HL-60 (cell line): ENCODE measurements around the gene HOXD11.

ENCODE experiments used
- SPI1 ChIP-seq: IDR thresholded peaks from 2 replicates; pipeline ENCODE4 v1.6.1; 2012; ENCODE audit warnings: low read depth, mild to moderate bottlenecking, borderline replicate concordance
- TF ChIP-seq, protein P1 (sequence below): IDR thresholded peaks from one replicate; pipeline ENCODE4 v1.5.1; 2011; ENCODE audit warnings: low read length, control low read depth, inconsistent platforms; ENCODE audit not compliant: insufficient read depth

DNA sequence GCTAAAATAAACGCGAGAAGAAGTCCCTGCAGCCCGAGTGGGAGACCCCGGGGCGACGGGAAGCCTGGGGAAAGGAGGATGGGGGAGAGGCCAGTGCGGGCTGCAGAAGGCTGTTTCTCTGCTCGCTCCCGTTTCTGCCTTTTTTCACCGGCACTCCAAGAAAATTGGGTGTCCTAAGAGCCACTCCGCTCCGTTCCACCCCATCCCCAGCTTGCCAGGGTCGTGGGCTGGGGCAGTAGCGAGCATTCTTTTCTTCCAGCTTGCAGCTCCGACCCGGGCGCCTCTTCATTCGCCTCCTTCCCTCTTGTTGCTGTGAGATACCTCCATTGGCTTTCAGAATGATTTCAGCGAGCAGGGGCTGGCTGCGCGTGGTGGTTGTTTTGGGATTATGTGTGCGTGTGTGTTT is 51.1 kb downstream of the HOXD11 start:
- TF ChIP-seq, protein P1, sequence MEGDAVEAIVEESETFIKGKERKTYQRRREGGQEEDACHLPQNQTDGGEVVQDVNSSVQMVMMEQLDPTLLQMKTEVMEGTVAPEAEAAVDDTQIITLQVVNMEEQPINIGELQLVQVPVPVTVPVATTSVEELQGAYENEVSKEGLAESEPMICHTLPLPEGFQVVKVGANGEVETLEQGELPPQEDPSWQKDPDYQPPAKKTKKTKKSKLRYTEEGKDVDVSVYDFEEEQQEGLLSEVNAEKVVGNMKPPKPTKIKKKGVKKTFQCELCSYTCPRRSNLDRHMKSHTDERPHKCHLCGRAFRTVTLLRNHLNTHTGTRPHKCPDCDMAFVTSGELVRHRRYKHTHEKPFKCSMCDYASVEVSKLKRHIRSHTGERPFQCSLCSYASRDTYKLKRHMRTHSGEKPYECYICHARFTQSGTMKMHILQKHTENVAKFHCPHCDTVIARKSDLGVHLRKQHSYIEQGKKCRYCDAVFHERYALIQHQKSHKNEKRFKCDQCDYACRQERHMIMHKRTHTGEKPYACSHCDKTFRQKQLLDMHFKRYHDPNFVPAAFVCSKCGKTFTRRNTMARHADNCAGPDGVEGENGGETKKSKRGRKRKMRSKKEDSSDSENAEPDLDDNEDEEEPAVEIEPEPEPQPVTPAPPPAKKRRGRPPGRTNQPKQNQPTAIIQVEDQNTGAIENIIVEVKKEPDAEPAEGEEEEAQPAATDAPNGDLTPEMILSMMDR = no peak
- no peak for TF ChIP-seq SPI1
